ENCODE measurements around the gene KLK4. TPM values are rescaled to one million over a fixed set of nuclear protein-coding genes. Genes with fewer than 3 reads are reported as not detected.

Gene KLK4
- total RNA-seq, 1 donor from 2014 or later = not detected

- no peak for DNase-seq (ENCODE audit: low read depth, low spot score)
- no peak for TF ChIP-seq CTCF (conservative IDR thresholded peaks at IDR 0.05)
- no peaks in the 10 kb centered on the region for H3K36me3 Mint-ChIP-seq (ENCODE audit: low read depth)
- no peaks in the 10 kb centered on the region for H3K9me3 Mint-ChIP-seq
- peaks cover 85% of the 10 kb centered on the region for H3K27me3 Mint-ChIP-seq (ENCODE audit: low read depth)
- H3K27ac Mint-ChIP-seq (ENCODE audit: unreplicated experiment) = no peak overlapping the region
- H3K4me3 Mint-ChIP-seq = no peak overlapping the region
- no peaks in the 10 kb centered on the region for H3K4me1 Mint-ChIP-seq
These were observed 52.3 kb downstream of the KLK4 start for GRCh38 chr19:50858886-50859285.

GRCh38 chr19:50857366-50857765 is 53.8 kb downstream of the KLK4 start:
- Mint-ChIP-seq H3K27me3 (ENCODE audit: low read depth) (peaks cover 80% of the 10 kb centered on the region), H3K36me3 (ENCODE audit: low read depth) (no peaks in the 10 kb centered on the region), H3K4me1 (no peaks in the 10 kb centered on the region), H3K9me3 (no peaks in the 10 kb centered on the region), H3K4me3 (no peak overlapping the region), H3K27ac (ENCODE audit: unreplicated experiment) (no peak overlapping the region)
- TF ChIP-seq CTCF (conservative IDR thresholded peaks at IDR 0.05) = no peak
- no peak for DNase-seq (ENCODE audit: low read depth, low spot score)

Other genes starting within 250 kb of the KLK4 start
- 6.7 and 6.8 TPM in 2 replicates for gene SHANK1, start 191.6 kb downstream of the KLK4 start, total RNA-seq
- gene CLEC11A, start 188.0 kb downstream of the KLK4 start, total RNA-seq = 7.6 and 7.9 TPM in 2 replicates
- gene GPR32, start 140.9 kb downstream of the KLK4 start, total RNA-seq = not detected in 2 replicates
- gene ACP4, start 121.0 kb downstream of the KLK4 start, total RNA-seq = not detected in 2 replicates
- gene KLK1, start 87.6 kb downstream of the KLK4 start, total RNA-seq = 0.44 TPM in 1 of 2 replicates, not detected in the other
- gene KLK15, start 77.8 kb downstream of the KLK4 start, total RNA-seq = not detected in 2 replicates
- not detected in 2 replicates for gene KLK3, start 56.5 kb downstream of the KLK4 start, total RNA-seq
- gene KLK2, start 38.0 kb downstream of the KLK4 start, total RNA-seq = not detected in 2 replicates
- gene KLK5, start 41.6 kb upstream of the KLK4 start, total RNA-seq = not detected in 2 replicates
- 1.7 and 2.5 TPM in 2 replicates for gene KLK6, start 58.2 kb upstream of the KLK4 start, total RNA-seq
- not detected in 2 replicates for gene KLK7, start 72.5 kb upstream of the KLK4 start, total RNA-seq
- not detected in 2 replicates for gene KLK8, start 90.2 kb upstream of the KLK4 start, total RNA-seq
- not detected in 2 replicates for gene KLK10, start 108.3 kb upstream of the KLK4 start, total RNA-seq
- not detected in 2 replicates for gene KLK11, start 115.2 kb upstream of the KLK4 start, total RNA-seq
- gene KLK12, start 123.6 kb upstream of the KLK4 start, total RNA-seq = not detected in 2 replicates
- not detected in 2 replicates for gene KLK13, start 153.7 kb upstream of the KLK4 start, total RNA-seq
- gene KLK14, start 171.5 kb upstream of the KLK4 start, total RNA-seq = 0.26 and 0.75 TPM in 2 replicates
- 8.3 and 8.4 TPM in 2 replicates for gene CTU1, start 197.0 kb upstream of the KLK4 start, total RNA-seq
- not detected in 2 replicates for gene SIGLEC9, start 213.5 kb upstream of the KLK4 start, total RNA-seq
- not detected in 2 replicates for gene SIGLEC7, start 230.9 kb upstream of the KLK4 start, total RNA-seq

Data from neural crest cell (in vitro differentiated cells).